WERI-Rb-1 (cell line): ENCODE data around the gene RGS3.

Experiments
- DNase-seq: peaks from one replicate; pipeline ENCODE4 v3.0.0-alpha.2; 2020
- H3K27ac ChIP-seq: fragments of 250-450 bp; sonication (Bioruptor Pico); 2 replicates; pipeline ENCODE4 v1.5.1; 2020; ENCODE audit warnings: mild to moderate bottlenecking, moderate library complexity
- H3K27me3 ChIP-seq: fragments of 250-450 bp; sonication (Bioruptor Pico); 2 replicates; pipeline ENCODE4 v1.5.1; 2021; ENCODE audit warnings: mild to moderate bottlenecking, low read depth, moderate library complexity; ENCODE audit not compliant: insufficient read depth, severe bottlenecking
- H3K36me3 ChIP-seq: fragments of 250-450 bp; sonication (Bioruptor Pico); 2 replicates; pipeline ENCODE4 v1.5.1; 2020; ENCODE audit warnings: mild to moderate bottlenecking, moderate library complexity
- H3K4me3 ChIP-seq: 2 replicates; pipeline ENCODE4 v1.5.1; 2011; ENCODE audit warnings: low read depth, mild to moderate bottlenecking, control low read depth, low read length
- H3K9me3 ChIP-seq: fragments of 250-450 bp; sonication (Bioruptor Pico); 2 replicates; pipeline ENCODE4 v1.5.1; 2021; ENCODE audit warnings: mild to moderate bottlenecking, moderate library complexity; ENCODE audit not compliant: severe bottlenecking
- CTCF ChIP-seq: IDR thresholded peaks from 2 replicates; pipeline ENCODE4 v1.5.1; 2011; ENCODE audit warnings: low read depth, mild to moderate bottlenecking, control low read depth, inconsistent platforms, low read length

RGS3 gene

DNA sequence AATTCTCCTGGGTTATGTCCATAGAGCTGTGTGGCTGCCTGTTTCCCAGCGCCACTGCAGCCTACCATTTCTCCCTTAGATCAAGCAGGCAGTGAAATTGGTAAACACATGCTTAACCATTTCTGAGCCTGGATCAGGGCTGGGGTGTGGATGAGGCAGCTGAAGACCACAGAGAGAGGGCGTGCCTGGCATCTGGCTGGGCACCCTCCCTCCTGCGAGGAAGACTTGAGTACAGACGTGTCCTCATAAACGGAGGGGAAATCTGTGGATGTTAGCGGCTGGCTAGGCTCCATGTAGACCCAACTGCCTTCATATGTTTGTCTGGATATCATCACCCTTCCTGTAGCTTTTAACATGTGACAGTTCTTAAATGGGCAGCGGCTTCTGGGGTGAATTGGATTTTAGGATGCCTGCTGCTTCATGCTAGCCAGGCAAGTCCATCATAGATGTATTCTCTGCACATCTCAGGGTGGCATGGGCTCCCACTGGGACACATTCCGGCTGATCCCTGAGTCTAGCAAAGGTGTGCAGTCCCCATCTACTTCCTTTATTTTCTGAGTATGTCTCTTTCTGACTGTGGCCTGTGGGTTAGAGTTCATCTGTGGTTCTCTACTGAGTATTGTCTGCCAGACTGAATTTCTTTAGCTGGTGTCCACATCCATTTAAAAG is 11.0 kb downstream of the RGS3 start:
- DNase-seq, result no peak
- no peak for TF ChIP-seq CTCF
- Histone ChIP-seq H3K27ac (no peak overlapping the region), H3K36me3 (no peaks in the 10 kb centered on the region), H3K27me3 (no peaks in the 10 kb centered on the region), H3K9me3 (peaks cover 6% of the 10 kb centered on the region), H3K4me3 (no peak overlapping the region)

- no peaks in the 10 kb centered on the region for H3K27me3 ChIP-seq
- DNase-seq, result no peak
These were observed 11.5 kb downstream of the RGS3 start for GRCh38 chr9:113475031-113475430.

DNA sequence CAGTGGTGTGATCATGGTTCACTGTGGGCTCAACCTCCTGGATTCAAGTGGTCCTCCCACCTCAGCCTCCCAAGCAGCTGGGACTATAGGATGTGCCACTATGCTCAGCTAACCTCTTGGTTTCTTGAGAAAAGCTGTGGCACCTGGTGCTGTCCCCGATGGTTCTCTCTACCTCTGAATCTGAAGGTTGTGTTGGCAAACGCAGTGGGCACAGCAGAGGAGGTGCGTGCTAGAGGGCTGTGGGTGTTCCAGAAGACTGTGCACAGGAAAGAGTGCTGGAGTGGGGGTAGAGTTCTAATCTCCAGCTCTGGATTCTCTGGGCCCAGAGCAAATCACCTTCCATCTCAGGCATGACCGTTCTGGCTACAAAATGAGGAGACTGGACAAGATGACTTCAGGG is 12.5 kb downstream of the RGS3 start:
- H3K27ac ChIP-seq, result no peak overlapping the region

More at GRCh38 chr9:113475031-113475430, 11.5 kb downstream of the RGS3 start:
- Histone ChIP-seq H3K27ac (no peak overlapping the region), H3K9me3 (peaks cover 6% of the 10 kb centered on the region), H3K36me3 (no peaks in the 10 kb centered on the region), H3K4me3 (no peak overlapping the region)
- no peak for TF ChIP-seq CTCF

DNA sequence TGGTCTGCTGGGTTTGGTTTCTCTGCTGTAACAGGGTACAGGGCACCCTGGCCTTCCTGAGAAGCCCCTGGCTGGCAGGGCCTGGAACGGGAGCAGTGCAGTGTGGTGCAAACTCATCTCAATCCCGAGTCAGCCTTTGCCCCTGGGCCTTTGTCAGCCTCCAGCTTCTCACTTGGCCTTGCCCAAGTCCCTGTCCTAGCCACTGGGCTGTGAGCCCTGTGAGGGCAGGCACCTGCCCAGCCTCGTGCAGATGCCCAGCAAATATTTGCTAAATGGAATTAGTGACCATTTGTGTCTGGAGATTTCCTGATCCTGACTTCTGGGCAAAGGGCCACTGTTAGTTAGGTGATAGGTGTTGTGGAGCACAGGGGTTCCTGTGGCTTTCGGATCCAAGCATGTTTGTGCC is 13.0 kb downstream of the RGS3 start:
- Histone ChIP-seq H3K36me3 (no peaks in the 10 kb centered on the region), H3K4me3 (no peak overlapping the region), H3K27ac (no peak overlapping the region), H3K27me3 (no peaks in the 10 kb centered on the region), H3K9me3 (peaks cover 6% of the 10 kb centered on the region)
- TF ChIP-seq CTCF, result no peak
- no peak for DNase-seq

More for the DNA sequence above, 12.5 kb downstream of the RGS3 start:
- no peak for TF ChIP-seq CTCF
- peaks cover 6% of the 10 kb centered on the region for H3K9me3 ChIP-seq
- no peak for DNase-seq
- H3K4me3 ChIP-seq, result no peak overlapping the region
- H3K36me3 ChIP-seq, result no peaks in the 10 kb centered on the region
- no peaks in the 10 kb centered on the region for H3K27me3 ChIP-seq

DNA sequence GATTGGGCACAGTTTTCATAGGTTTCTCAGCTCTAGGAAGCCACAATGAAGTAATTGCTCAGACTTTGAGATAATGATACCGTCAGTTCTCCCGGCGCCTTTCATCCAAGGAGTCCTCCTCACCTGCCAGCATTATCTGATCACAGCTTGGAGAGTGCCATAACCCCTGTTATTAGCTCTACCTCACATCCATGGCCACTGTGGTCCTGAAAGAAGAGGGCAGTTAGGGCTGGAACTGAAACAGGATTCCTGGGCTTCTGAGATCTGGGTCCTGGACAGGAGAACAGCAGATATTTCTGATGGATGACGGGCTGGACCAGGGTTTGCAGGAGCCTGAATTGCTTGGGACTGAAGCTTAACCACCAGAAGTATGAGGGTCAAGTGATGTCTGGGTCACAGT is 13.5 kb downstream of the RGS3 start:
- TF ChIP-seq CTCF, result no peak
- Histone ChIP-seq H3K9me3 (peaks cover 3% of the 10 kb centered on the region), H3K27ac (no peak overlapping the region), H3K36me3 (no peaks in the 10 kb centered on the region), H3K4me3 (no peak overlapping the region), H3K27me3 (no peaks in the 10 kb centered on the region)
- DNase-seq, result no peak

DNA sequence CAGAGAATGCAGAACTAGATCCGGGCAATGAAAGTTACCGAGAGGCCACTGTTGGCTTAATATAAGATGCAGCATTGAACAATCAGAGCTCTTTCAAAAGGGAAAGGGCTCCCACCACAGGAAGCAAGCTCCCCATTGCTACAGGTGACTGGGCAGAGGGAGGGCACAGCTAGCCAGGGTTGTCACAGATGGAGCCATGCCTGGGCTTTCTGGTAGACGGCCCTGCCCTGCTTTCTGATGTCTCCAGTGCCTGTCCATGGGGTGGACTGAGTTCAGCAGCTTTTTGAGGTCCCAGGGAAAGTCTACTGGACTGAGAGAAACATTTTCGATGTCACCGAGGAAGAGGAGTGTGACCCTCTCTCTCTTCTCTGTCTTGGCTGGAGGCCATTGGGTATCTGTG is 14.1 kb downstream of the RGS3 start:
- Histone ChIP-seq H3K9me3 (no peaks in the 10 kb centered on the region), H3K4me3 (no peak overlapping the region), H3K36me3 (no peaks in the 10 kb centered on the region), H3K27ac (no peak overlapping the region), H3K27me3 (no peaks in the 10 kb centered on the region)
- TF ChIP-seq CTCF, result no peak
- DNase-seq, result no peak
